Astrocyte of the spinal cord (primary cell): ENCODE measurements around the gene LILRB2.

Experiments
- DNase-seq: peaks from one replicate; pipeline ENCODE4 v3.0.0; 2011; ENCODE audit warnings: low read depth, low spot score
- H3K4me3 ChIP-seq: 2 replicates; pipeline ENCODE4 v1.5.1; 2011; ENCODE audit warnings: low read depth, mild to moderate bottlenecking, low read length, moderate library complexity
- CTCF ChIP-seq: IDR thresholded peaks from 2 replicates; pipeline ENCODE4 v1.5.1; 2012; ENCODE audit warnings: low read depth, mild to moderate bottlenecking, low read length, inconsistent platforms
- in situ Hi-C: cut with HindIII; loops from 2 replicates; pipeline ENCODE4 v1.10.0; 2017; ENCODE audit warnings: low sequenced_read_pairs

Gene LILRB2

GRCh38 chr19:54312436-54313377, 31.8 kb upstream of the LILRB2 start, which contains the start of gene LILRA5:
Gene LILRA5, minus strand, starts transcription at chr19:54313166. Its CDS starts 147 bp downstream, at chr19:54313019.
- no peak within 1 kb of the TSS for H3K4me3 ChIP-seq
- in situ Hi-C loops = no loop called here
- DNase-seq = no peak
- no peak for TF ChIP-seq CTCF

DNA sequence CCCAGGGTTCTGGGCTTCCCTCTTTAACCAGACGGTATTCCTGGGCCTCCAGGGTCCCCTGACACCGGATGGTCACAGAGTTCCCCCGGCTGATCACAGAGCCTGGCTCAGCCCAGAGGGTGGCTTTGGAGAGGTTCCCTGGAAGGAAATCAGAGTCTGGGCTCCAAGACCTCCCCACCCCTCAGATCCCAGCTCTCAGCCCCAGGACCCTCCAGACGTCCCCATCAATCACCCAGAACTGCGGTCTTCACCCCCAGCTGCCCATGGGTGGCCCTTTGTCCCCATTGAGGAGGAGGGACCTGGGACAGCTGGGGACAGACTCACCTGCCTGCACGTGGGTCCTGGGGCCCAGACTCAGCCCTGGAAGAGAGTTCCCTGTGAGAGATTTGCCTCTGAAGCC, 31.1 kb upstream of the LILRB2 start:
- no peak overlapping the region for H3K4me3 ChIP-seq
- TF ChIP-seq CTCF = no peak
- in situ Hi-C loops = no loop called here
- DNase-seq = no peak

- TF ChIP-seq CTCF = no peak
- no peak for DNase-seq
- no peak overlapping the region for H3K4me3 ChIP-seq
- in situ Hi-C loops = no loop called here
Measured at GRCh38 chr19:54311486-54311885, 30.6 kb upstream of the LILRB2 start.

GRCh38 chr19:54310543-54310942, 29.6 kb upstream of the LILRB2 start:
- no peak for TF ChIP-seq CTCF
- in situ Hi-C loops = no loop called here
- H3K4me3 ChIP-seq = no peak overlapping the region
- DNase-seq = no peak

GRCh38 chr19:54309811-54310210, 28.9 kb upstream of the LILRB2 start:
- H3K4me3 ChIP-seq = no peak overlapping the region
- DNase-seq = no peak
- no peak for TF ChIP-seq CTCF
- in situ Hi-C loops = no loop called here

- no peak for TF ChIP-seq CTCF
- H3K4me3 ChIP-seq = no peak overlapping the region
- no peak for DNase-seq
- in situ Hi-C loops = no loop called here
Measured at GRCh38 chr19:54307389-54308020, 26.6 kb upstream of the LILRB2 start.
